ENCODE results near the gene CSNK1E.

CSNK1E gene

DNA sequence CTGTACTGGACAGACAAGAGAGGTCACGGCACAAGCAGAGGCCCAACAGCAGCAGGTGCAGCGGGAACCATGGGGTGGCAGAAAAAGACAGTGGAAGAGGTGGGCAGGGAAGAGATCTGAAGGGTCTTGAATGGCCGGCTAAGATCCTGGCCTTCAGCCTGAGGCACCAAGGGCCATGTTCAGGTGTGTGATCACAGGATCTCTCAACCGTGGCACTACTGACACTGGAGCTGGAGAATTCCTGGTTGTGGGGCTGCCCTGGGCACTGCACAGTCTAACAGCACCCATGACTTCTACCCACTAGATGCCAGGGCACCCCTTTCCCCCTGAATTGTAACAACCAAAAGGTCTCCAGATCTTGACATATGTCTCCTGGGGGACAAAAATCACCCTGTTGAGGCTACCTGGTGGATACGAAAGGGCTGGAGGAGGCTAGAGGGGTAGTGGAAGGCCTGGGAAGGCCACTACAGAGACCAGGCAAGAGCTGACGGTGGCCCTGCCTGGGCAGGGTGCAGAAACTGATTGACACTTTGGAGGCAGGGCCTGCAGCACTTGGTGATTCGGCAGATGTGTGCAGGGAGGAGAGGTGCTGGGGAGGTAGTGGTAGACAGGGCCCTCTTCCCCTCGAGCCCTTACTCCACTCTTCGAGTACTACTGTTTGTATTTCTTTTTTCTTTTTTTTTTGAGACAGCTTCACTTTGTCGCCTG, 8.3 kb downstream of the CSNK1E start:
- no peak for DNase-seq (ENCODE audit: low read depth, low spot score)

- peak; percentile 63 for DNase-seq (ENCODE audit: low read depth, low spot score)
These were observed 11.5 kb downstream of the CSNK1E start for GRCh38 chr22:38305471-38306448.

- no peak for DNase-seq (ENCODE audit: low read depth, low spot score)
These were observed 12.7 kb downstream of the CSNK1E start for GRCh38 chr22:38304526-38304925.

DNA sequence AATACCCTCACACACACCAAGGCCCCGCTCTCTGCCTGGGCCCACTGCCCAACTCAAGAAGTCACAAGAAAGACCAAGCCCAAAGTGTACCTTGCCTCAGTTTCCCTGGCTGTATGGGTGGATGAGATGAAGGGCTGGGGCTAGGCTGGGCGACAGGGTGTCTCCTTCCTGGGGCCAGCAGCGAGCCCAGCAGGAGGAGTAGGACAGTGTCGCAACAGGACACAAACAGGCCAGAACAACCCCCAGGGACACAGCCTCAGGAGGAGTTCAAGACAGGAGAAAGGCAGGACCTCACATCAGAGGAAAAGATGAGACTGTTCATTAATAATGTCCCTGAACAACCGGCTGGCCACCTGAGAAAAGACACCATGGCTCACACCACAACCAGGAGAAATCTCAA, 13.3 kb downstream of the CSNK1E start:
- no peak for DNase-seq (ENCODE audit: low read depth, low spot score)

DNA sequence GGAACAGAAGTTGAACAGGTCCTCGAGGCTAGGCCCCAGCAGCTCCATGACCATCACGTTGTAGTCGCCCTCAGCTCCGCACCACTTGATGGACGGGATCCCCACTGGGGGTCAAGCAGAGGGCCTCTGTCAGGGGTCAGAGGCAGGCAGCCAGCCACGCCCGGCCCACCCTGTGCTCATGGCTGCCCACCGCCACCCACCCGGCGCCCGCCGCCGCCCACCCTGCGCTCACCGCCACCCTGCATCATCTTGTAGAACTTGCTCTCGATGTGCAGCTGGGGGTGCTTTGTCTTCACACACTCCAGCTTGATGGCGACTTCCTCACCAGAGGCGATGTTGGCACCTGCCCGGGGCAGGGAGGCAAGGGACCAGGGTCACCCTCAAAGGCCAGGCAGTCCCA, 14.3 kb downstream of the CSNK1E start:
- no peak for DNase-seq (ENCODE audit: low read depth, low spot score)

GRCh38 chr22:38300946-38301345, 16.3 kb downstream of the CSNK1E start:
- DNase-seq (ENCODE audit: low read depth, low spot score): no peak

GRCh38 chr22:38300197-38300945, 16.9 kb downstream of the CSNK1E start:
- peak; percentile 66 for DNase-seq (ENCODE audit: low read depth, low spot score)

GRCh38 chr22:38299770-38300102, 17.5 kb downstream of the CSNK1E start:
- DNase-seq (ENCODE audit: low read depth, low spot score): no peak

- DNase-seq (ENCODE audit: low read depth, low spot score): peak; percentile 90
These were observed 18.8 kb downstream of the CSNK1E start for GRCh38 chr22:38298312-38299005.

DNA sequence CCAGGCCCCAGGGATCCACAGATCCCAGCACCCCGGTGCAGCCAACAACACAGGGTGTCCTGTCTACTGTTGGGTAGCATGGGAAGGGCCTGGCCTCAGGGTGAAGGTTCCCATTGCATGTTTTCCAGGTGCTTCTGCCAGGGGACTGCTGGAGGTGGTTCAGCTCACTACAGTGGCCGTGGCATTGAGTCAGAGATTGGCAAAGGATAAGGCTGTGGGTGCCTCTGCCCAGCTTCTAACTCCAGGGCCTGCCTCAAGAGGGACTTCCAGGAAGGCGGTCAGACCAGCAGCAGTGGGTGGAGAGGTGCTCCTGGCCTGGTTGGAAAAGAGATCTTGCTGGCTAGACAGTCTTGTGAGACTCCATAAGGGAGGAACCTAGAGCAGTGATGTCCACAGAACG, 20.9 kb downstream of the CSNK1E start:
- no peak for DNase-seq (ENCODE audit: low read depth, low spot score)

GRCh38 chr22:38295863-38296262, 21.4 kb downstream of the CSNK1E start:
- no peak for DNase-seq (ENCODE audit: low read depth, low spot score)

GRCh38 chr22:38295339-38295738, 21.9 kb downstream of the CSNK1E start:
- no peak for DNase-seq (ENCODE audit: low read depth, low spot score)

DNA sequence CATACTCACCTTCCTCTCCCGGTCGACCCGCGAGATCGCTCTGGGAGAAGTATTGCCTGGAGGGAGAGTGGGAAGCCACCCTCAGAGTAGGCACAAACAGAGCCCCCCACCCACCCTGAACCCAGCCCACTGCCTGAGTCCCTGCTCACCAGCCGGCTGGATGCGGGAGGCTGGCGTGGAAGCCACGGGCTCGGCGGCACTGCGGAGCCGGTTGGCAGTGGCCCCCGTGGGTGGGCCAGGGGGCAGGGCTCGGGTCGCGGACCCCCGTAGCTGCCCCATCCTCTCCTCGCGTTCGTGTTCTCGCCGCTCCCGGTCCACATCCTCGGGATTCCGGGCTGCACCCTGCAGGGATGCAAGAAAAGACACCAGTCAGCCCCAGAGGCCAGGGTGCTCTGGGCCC, 23.0 kb downstream of the CSNK1E start:
- no peak for DNase-seq (ENCODE audit: low read depth, low spot score)

DNA sequence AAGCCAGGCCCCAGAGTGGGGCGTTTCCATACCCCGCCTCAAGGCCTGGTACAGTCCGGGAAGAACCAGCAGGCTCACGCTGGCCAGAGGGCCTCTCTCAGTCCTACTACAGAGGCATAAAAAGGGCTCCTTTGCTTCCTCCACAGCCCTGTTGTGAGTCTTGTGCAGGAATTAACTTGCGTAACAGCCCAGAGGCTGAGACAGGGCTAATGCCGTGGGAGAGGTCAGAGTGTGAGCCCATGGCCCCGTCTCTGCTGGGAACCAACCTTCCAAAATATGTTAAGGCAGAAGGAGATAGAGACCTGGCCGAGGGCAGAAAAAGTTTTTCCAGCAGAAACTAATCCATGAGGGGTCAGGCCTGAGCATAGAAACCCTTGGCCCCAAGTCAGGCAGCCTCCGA, 24.5 kb downstream of the CSNK1E start:
- no peak for DNase-seq (ENCODE audit: low read depth, low spot score)

DNA sequence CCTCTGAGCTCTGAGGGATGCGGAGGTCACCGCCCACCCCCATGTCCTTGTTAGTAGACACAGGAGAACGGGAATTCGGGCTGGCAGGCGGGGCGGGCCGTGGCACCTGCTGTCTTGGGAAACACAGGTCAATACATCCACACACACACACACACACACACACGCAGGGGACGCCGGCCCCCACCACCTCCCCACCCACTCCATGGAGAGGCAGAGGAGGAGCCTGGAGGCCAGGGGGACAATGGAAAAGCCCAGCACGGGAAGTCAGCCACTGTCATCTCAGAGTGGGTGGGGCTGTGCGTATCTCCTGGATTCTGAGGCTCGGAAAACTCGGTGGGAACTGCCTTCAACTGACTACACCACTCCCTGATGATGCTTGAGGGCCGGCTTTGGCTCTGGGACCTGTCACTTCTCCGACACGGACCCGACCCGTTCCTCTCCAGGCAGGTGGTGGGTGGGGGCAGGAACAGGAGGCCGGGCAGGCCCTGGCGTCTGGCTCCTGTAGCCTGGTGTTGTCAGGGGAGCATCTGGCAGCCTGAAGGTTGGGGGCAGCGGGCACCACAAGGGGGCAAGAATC, 25.9 kb downstream of the CSNK1E start:
- peak; percentile 58 for DNase-seq (ENCODE audit: low read depth, low spot score)

DNA sequence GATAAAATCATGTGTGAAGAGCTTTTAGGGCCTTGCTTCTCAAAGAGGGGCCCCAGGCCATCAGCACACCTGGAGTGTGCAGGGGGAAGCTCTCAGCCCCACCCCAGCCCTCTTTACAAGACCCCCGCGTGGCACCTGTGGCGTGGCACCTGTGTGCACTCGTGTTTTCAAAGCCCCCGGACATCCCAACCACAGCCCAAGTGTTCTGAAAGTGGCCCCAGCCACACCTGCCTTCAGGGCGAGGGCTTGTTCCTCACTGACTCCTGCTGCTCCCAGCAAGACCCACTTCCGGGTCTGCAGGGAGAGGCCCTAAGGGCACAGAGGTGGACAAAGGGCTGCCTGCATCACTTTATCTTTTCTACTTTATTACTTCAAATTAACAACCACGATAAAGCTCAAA, 26.9 kb downstream of the CSNK1E start:
- DNase-seq (ENCODE audit: low read depth, low spot score): peak; percentile 56

DNA sequence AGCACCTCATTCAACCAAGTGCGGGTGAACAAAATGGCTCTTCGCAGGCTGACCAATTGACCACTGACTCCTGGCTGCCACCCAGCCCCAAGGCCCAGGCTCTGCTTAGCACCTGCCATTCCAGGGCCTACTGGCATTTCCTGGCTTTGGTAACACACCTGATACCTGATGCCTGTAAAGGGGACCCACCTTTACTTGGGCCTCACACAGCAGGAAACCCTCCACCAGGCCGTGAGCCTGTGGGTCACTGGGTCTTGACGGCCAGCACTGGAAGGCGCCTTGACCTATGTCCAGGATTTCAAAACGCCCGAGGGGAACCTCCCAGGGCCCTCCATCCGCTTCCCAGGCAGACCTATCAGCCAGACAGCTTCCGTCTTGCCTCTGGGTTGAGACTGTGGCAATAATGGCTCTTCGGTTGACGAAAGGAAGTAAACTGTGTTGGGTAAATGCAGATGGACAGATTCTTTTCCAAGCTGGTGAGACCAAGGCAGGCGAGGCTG, 27.6 kb downstream of the CSNK1E start:
- no peak for DNase-seq (ENCODE audit: low read depth, low spot score)

- DNase-seq (ENCODE audit: low read depth, low spot score): peak; percentile 79
These were observed 30.1 kb downstream of the CSNK1E start for GRCh38 chr22:38286915-38287669.

DNA sequence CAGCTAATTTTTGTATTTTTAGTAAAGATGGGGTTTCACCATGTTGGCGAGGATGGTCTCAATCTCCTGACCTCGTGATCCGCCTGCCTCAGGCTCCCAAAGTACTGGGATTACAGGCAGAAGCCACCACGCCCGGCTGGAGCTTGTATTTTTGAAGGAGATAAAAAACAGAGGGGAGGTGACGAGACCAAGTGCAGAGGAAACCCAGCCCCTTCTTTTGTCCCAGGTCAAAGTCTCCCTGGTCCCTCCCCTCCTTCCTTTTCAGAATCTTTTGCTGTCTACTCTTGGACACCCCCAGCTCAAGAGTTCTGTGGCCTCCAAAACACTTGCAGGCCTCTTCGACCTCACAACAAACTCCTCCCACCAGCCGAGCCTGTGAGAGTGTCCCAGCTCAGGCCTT, 32.2 kb downstream of the CSNK1E start:
- no peak for DNase-seq (ENCODE audit: low read depth, low spot score)

DNA sequence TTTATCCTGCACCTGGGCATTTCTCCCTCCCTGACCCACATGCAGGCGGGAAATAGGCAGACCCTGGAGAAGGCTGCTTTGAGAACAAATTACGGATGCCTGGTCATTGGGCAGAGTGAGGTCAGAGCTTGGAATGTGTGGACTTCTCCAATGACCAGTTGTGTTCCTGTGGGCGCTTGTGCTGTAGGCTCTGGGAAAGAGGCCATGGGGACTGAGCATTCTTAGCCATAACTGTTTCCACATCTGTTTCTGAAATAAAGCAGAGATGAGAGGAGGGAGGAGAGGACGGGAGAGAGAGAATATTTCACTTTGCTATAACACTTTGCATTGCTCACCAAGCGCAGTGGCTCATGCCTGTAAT, 33.2 kb downstream of the CSNK1E start:
- no peak for DNase-seq (ENCODE audit: low read depth, low spot score)
